Coronary artery (tissue), 2 donors: ENCODE data around the gene PRKRA.

Experiments
- DNase-seq: peaks from one replicate; pipeline ENCODE4 v3.0.0-alpha.2; 2017; ENCODE audit warnings: low spot score
- H3K27ac ChIP-seq, 2 donors: fragments of 200-600 bp; sonication (generic); one replicate each; pipeline ENCODE4 v1.5.1; 2016 to 2019
- H3K4me3 ChIP-seq: fragments of 200-600 bp; sonication (generic); 2 replicates; pipeline ENCODE4 v1.5.1; 2016; ENCODE audit warnings: mild to moderate bottlenecking, moderate library complexity
- CTCF ChIP-seq: fragments of 200-600 bp; sonication (generic); IDR thresholded peaks from one replicate; pipeline ENCODE4 v1.5.1; 2019; ENCODE audit warnings: antibody characterized with exemption

PRKRA gene

GRCh38 chr2:178484245-178485041 lies 33.5 kb upstream of the PRKRA start:
- Histone ChIP-seq H3K27ac (peak overlapping the region in 1 of 2 donors; percentile 20), H3K4me3 (peak overlapping the region; percentile 50)
- TF ChIP-seq CTCF, result no peak
- no peak for DNase-seq

GRCh38 chr2:178482437-178482836 lies 31.5 kb upstream of the PRKRA start:
- no peak for DNase-seq
- Histone ChIP-seq H3K4me3 (peak overlapping the region; percentile 96), H3K27ac (no peak overlapping the region)
- TF ChIP-seq CTCF, result no peak

- peak; percentile 99 for DNase-seq
- H3K27ac ChIP-seq, result peak within 1 kb of the TSS; percentile 90 to 95
- peak within 1 kb of the TSS; percentile 96 for H3K4me3 ChIP-seq
- no peak for TF ChIP-seq CTCF
Observed at GRCh38 chr2:178480227-178481181, 29.5 kb upstream of the PRKRA start, which contains the start of gene PLEKHA3. Gene PLEKHA3 (plus strand): TSS chr2:178480457. CDS start chr2:178480870, 413 bp downstream.

GRCh38 chr2:178479758-178480226 lies 28.8 kb upstream of the PRKRA start:
- Histone ChIP-seq H3K27ac (peak overlapping the region; percentile 90 to 95), H3K4me3 (peak overlapping the region; percentile 96)
- DNase-seq, result no peak
- no peak for TF ChIP-seq CTCF

GRCh38 chr2:178479275-178479616 lies 28.3 kb upstream of the PRKRA start:
- peak overlapping the region; percentile 96 for H3K4me3 ChIP-seq
- no peak for TF ChIP-seq CTCF
- no peak for DNase-seq
- peak overlapping the region; percentile 90 to 95 for H3K27ac ChIP-seq

GRCh38 chr2:178478439-178479274 lies 27.7 kb upstream of the PRKRA start, which contains the start of gene FKBP7:
Gene FKBP7 (minus strand): TSS chr2:178478600. CDS start chr2:178478499, 101 bp downstream.
- H3K27ac ChIP-seq, result peak within 1 kb of the TSS; percentile 90 to 95
- peak within 1 kb of the TSS; percentile 96 for H3K4me3 ChIP-seq
- DNase-seq, result peak; percentile 91
- peak; percentile 28 for TF ChIP-seq CTCF
